Nephron progenitor cell (in vitro differentiated cells): ENCODE measurements around the gene C1QTNF9.

Experiments used
- DNase-seq: peaks from one replicate; pipeline ENCODE4 v3.0.0; 2021
- H3K27ac Mint-ChIP-seq: 2 replicates; pipeline ENCODE4 v1.8.0; 2021; ENCODE audit warnings: mild to moderate bottlenecking, moderate library complexity, mixed read lengths
- H3K27me3 Mint-ChIP-seq: 2 replicates; pipeline ENCODE4 v1.8.0; 2021; ENCODE audit warnings: mild to moderate bottlenecking, low read depth, mixed read lengths; ENCODE audit not compliant: poor library complexity
- H3K36me3 Mint-ChIP-seq: 2 replicates; pipeline ENCODE4 v1.8.0; 2021; ENCODE audit warnings: low read depth, mixed read lengths
- H3K4me1 Mint-ChIP-seq: 2 replicates; pipeline ENCODE4 v1.8.0; 2021; ENCODE audit warnings: mixed read lengths
- H3K4me3 Mint-ChIP-seq: 2 replicates; pipeline ENCODE4 v1.8.0; 2021; ENCODE audit warnings: mild to moderate bottlenecking, moderate library complexity, mixed read lengths
- H3K9me3 Mint-ChIP-seq: 2 replicates; pipeline ENCODE4 v1.8.0; 2021; ENCODE audit warnings: mild to moderate bottlenecking, moderate library complexity, mixed read lengths
- TF ChIP-seq, protein P1 (sequence below): fragments of 200-600 bp; sonication (generic); IDR thresholded peaks from 2 replicates; pipeline ENCODE4 v1.5.0; 2021; ENCODE audit warnings: antibody characterized with exemption

C1QTNF9 gene

GRCh38 chr13:24272452-24273161, 36.8 kb upstream of the C1QTNF9 start:
- no peaks in the 10 kb centered on the region for H3K36me3 Mint-ChIP-seq
- no peak for DNase-seq
- H3K27ac Mint-ChIP-seq = no peak overlapping the region
- peaks cover under 1% of the 10 kb centered on the region for H3K27me3 Mint-ChIP-seq
- peaks cover 36% of the 10 kb centered on the region for H3K4me1 Mint-ChIP-seq
- no peaks in the 10 kb centered on the region for H3K9me3 Mint-ChIP-seq
- TF ChIP-seq, protein P1, sequence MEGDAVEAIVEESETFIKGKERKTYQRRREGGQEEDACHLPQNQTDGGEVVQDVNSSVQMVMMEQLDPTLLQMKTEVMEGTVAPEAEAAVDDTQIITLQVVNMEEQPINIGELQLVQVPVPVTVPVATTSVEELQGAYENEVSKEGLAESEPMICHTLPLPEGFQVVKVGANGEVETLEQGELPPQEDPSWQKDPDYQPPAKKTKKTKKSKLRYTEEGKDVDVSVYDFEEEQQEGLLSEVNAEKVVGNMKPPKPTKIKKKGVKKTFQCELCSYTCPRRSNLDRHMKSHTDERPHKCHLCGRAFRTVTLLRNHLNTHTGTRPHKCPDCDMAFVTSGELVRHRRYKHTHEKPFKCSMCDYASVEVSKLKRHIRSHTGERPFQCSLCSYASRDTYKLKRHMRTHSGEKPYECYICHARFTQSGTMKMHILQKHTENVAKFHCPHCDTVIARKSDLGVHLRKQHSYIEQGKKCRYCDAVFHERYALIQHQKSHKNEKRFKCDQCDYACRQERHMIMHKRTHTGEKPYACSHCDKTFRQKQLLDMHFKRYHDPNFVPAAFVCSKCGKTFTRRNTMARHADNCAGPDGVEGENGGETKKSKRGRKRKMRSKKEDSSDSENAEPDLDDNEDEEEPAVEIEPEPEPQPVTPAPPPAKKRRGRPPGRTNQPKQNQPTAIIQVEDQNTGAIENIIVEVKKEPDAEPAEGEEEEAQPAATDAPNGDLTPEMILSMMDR = no peak
- no peak overlapping the region for H3K4me3 Mint-ChIP-seq

GRCh38 chr13:24273926-24274325, 35.5 kb upstream of the C1QTNF9 start:
- peaks cover 4% of the 10 kb centered on the region for H3K27me3 Mint-ChIP-seq
- H3K27ac Mint-ChIP-seq = no peak overlapping the region
- peaks cover 44% of the 10 kb centered on the region for H3K4me1 Mint-ChIP-seq
- no peak for DNase-seq
- TF ChIP-seq, protein P1 = no peak
- H3K4me3 Mint-ChIP-seq = no peak overlapping the region
- no peaks in the 10 kb centered on the region for H3K9me3 Mint-ChIP-seq
- no peaks in the 10 kb centered on the region for H3K36me3 Mint-ChIP-seq

- H3K4me1 Mint-ChIP-seq = peaks cover 47% of the 10 kb centered on the region
- H3K27ac Mint-ChIP-seq = peak overlapping the region; percentile 61
- H3K36me3 Mint-ChIP-seq = no peaks in the 10 kb centered on the region
- H3K27me3 Mint-ChIP-seq = peaks cover 4% of the 10 kb centered on the region
- TF ChIP-seq, protein P1 = no peak
- no peak overlapping the region for H3K4me3 Mint-ChIP-seq
- no peaks in the 10 kb centered on the region for H3K9me3 Mint-ChIP-seq
- DNase-seq = no peak
Measured at GRCh38 chr13:24274452-24275021, 34.8 kb upstream of the C1QTNF9 start.

GRCh38 chr13:24275041-24275440, 34.3 kb upstream of the C1QTNF9 start:
- Mint-ChIP-seq H3K4me1 (peaks cover 47% of the 10 kb centered on the region), H3K27me3 (peaks cover 4% of the 10 kb centered on the region), H3K27ac (peak overlapping the region; percentile 12), H3K9me3 (no peaks in the 10 kb centered on the region), H3K4me3 (no peak overlapping the region), H3K36me3 (no peaks in the 10 kb centered on the region)
- DNase-seq = no peak
- TF ChIP-seq, protein P1 = no peak

DNA sequence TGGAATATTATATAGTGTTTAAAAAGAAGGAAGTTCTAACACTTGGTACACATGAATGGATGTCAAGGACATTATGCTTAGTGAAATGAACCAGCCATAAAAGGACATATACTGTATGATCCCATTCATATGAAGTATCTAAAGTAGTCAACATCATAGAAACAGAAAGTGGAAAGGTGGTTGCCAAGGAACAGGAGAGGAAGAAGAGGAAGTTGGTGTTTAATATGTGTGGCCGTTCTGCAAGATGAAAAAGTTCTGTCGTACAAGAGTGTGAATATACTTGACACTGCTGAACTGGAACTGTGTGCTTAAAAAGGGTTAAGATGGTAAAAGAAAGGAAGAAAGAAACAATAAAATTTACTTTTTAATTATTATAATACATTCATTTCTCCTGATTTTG, 33.1 kb upstream of the C1QTNF9 start:
- DNase-seq = no peak

More for the DNA sequence above, 33.1 kb upstream of the C1QTNF9 start:
- Mint-ChIP-seq H3K27me3 (peaks cover 4% of the 10 kb centered on the region), H3K9me3 (no peaks in the 10 kb centered on the region), H3K36me3 (no peaks in the 10 kb centered on the region), H3K4me1 (peaks cover 46% of the 10 kb centered on the region), H3K4me3 (no peak overlapping the region), H3K27ac (no peak overlapping the region)
- TF ChIP-seq, protein P1 = no peak
